ENCODE data around the gene ZNF513.
"Not testable (repeated sequence)": the region's sequence is repeated elsewhere in the genome, so short reads cannot be mapped to it uniquely, and the experiment has no call there.

Gene ZNF513

DNA sequence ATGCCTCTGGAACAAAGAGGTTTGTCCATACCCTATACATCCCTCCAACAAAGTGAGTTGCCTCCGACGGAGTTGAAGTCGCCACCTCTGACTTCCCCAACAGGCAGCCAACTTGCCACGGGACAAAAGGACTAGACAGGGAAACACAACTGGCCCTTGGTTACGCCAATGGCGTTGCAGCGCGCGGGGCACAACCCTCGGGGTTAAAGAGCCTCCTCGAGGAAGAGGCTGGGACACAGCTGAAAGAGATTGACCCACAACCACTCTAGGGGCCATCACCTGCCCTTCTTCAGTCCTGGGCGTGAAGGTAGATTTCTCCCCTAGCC lies 24.5 kb downstream of the ZNF513 start:
- DNase-seq (ENCODE audit: low read depth in 2 of 2) = no peak

- DNase-seq (ENCODE audit: low read depth in 2 of 2) = no peak
These were observed 26.0 kb downstream of the ZNF513 start for GRCh38 chr2:27354597-27354927.

DNA sequence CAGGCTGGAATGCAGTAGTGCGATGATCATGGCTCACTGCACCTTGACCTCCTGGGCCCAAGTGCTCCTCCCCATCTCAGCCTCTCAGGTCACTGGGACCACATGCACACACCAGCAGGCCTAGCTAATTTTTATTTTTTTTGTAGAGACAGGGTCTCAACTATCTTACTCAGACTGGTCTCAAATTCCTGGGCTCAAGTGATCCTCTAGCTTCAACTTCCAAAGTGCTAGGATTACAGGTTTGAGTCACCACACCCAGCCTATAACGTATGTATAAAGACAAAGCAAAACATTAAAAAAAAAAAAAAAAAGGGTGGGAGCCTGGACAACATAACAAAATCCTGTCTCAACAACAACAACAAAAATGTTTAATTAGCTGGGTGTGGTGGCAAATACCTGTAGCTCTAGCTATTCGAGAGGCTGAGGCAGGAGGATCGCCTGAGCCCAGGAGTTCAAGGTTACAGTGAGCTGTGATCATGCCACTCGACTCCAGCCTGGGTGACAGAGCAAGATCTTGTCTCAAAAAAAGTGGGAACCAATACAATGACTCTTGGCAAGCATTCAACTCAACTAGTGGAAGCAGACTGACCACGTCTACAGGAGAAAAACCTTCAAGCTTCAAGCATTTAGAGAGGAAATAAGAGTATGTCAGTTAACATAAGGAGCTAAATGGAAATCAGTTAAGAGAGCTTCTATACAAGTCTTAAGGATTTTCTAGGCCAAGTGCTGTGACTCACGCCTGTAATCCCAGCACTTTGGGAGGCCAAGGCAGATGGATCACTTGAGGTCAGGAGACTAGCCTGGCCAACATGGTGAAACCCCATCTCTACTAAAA lies 26.6 kb downstream of the ZNF513 start:
- no peak for DNase-seq (ENCODE audit: low read depth in 2 of 2)

DNA sequence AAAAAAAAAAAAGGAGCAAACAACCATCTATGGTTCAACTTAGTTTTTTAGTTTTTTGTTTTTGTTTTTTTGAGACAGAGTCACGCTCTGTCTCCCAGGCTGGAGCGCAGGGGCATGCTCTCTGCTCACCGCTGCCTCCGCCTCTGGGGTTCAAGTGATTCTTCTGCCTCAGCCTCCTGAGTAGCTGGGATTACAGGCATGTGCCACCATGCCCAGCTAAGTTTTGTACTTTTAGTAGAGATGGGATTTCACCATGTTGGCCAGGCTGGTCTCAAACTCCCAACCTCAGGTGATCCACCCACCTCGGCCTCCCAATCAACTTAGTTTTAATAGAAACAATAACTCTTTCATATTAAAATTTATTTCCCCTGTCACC lies 27.2 kb downstream of the ZNF513 start:
- not testable (repeated sequence) for DNase-seq (ENCODE audit: low read depth in 2 of 2)

- no peak for DNase-seq (ENCODE audit: low read depth in 2 of 2)
These were observed 28.5 kb downstream of the ZNF513 start for GRCh38 chr2:27351802-27352598.

- DNase-seq (ENCODE audit: low read depth in 2 of 2) = no peak
These were observed 30.3 kb downstream of the ZNF513 start for GRCh38 chr2:27350106-27350693.

- DNase-seq (ENCODE audit: low read depth in 2 of 2) = no peak
These were observed 32.9 kb downstream of the ZNF513 start for GRCh38 chr2:27347641-27348040.

DNA sequence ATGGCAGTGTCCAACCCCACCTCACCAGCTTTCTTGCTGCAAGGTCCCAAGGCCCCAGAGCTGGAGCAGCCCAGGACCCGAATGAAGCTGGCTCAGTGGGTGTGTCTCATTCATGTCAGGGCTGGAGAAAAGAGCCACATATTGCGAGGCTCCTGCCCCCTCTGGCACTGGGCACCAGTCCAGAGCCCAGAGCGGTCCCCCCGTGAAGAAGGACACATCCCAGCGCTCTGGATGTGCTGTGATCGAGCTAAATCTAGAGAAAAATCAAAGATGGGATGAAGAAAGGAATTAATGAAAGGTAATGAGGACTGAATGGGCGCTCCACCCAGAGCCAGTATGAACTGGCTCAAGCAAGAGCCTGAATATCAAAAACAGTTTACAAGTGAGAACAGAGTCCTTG lies 44.4 kb downstream of the ZNF513 start:
- DNase-seq (ENCODE audit: low read depth in 2 of 2) = no peak

GRCh38 chr2:27335311-27335710 lies 45.2 kb downstream of the ZNF513 start:
- no peak for DNase-seq (ENCODE audit: low read depth in 2 of 2)
